GM12878 (cell line): ENCODE data around the gene PCSK5. TPM values are rescaled to one million over a fixed set of nuclear protein-coding genes. Genes with fewer than 3 reads are reported as not detected.
A peak's percentile ranks its signal among the peaks of the same experiment; 100 is the strongest.

ENCODE experiments used
- BACH1 ChIP-seq: fragments of 450-650 bp; IDR thresholded peaks from 2 replicates; pipeline ENCODE4 v1.6.1; 2017; ENCODE audit warnings: mild to moderate bottlenecking, borderline replicate concordance
- BHLHE40 ChIP-seq, 2 experiments: fragments of 450-650 bp in 1 of 2; IDR thresholded peaks; 2 replicates each; pipeline ENCODE4 v1.6.1; 2011 to 2017; ENCODE audit warnings: low read depth in 2 of 2, borderline replicate concordance in 1 of 2, improper control_type of control experiment in 1 of 2, low read length in 1 of 2, mild to moderate bottlenecking in 1 of 2
- BMI1 ChIP-seq: fragments of 450-650 bp; IDR thresholded peaks from 2 replicates; pipeline ENCODE4 v1.6.1; 2016; ENCODE audit warnings: mild to moderate bottlenecking, moderate library complexity, borderline replicate concordance
- CREM ChIP-seq: IDR thresholded peaks from 2 replicates; pipeline ENCODE4 v1.6.1; 2014; ENCODE audit warnings: antibody characterized with exemption, low read depth
- FOS ChIP-seq: IDR thresholded peaks from 3 replicates; pipeline ENCODE4 v1.6.1; 2011; ENCODE audit warnings: borderline replicate concordance; ENCODE audit not compliant: insufficient read length; ENCODE audit errors: extremely low read depth
- HCFC1 ChIP-seq: fragments of 150-350 bp; IDR thresholded peaks from 2 replicates; pipeline ENCODE4 v1.6.1; 2014; ENCODE audit warnings: low read length
- HDAC2 ChIP-seq: fragments of 200-600 bp; sonication (generic); IDR thresholded peaks from 2 replicates; pipeline ENCODE4 v1.6.1; 2017
- MTA3 ChIP-seq: IDR thresholded peaks from 2 replicates; pipeline ENCODE4 v1.6.1; 2012; ENCODE audit warnings: low read length, inconsistent platforms, borderline replicate concordance
- MYB ChIP-seq: fragments of 150-350 bp; IDR thresholded peaks from 2 replicates; pipeline ENCODE4 v1.6.1; 2014; ENCODE audit warnings: mild to moderate bottlenecking, low read depth, low read length, borderline replicate concordance
- POLR2AphosphoS5 ChIP-seq: IDR thresholded peaks from 2 replicates; pipeline ENCODE4 v1.6.1; 2011; ENCODE audit warnings: mild to moderate bottlenecking, low read length, inconsistent platforms
- SIN3A ChIP-seq: IDR thresholded peaks from 2 replicates; pipeline ENCODE4 v1.6.1; 2012; ENCODE audit warnings: low read depth, low read length, improper control_type of control experiment
- SMARCA5 ChIP-seq: fragments of 450-650 bp; IDR thresholded peaks from 2 replicates; pipeline ENCODE4 v1.6.1; 2017; ENCODE audit warnings: mild to moderate bottlenecking
- TAF1 ChIP-seq: IDR thresholded peaks from 2 replicates; pipeline ENCODE4 v1.6.1; 2011; ENCODE audit warnings: mild to moderate bottlenecking, low read depth, low read length, borderline replicate concordance
- TCF3 ChIP-seq: IDR thresholded peaks from 2 replicates; pipeline ENCODE4 v1.6.1; 2012; ENCODE audit warnings: low read depth, mild to moderate bottlenecking, low read length, borderline replicate concordance; ENCODE audit not compliant: insufficient read depth
- ZNF622 ChIP-seq: fragments of 450-650 bp; IDR thresholded peaks from 2 replicates; pipeline ENCODE4 v1.6.1; 2017; ENCODE audit warnings: mild to moderate bottlenecking, inconsistent platforms
- polyA plus RNA-seq, 11 experiments: library from polyadenylated mRNA; depleted of rRNA in 4 of 11; unstranded in 6 of 11; stranded (reverse) in 5 of 11; fragments of >200 nt; fragmentation: Nextera tagmentation in 4 of 11; fragmentation: Illumina TruSeq in 1 of 11; extraction: Ambion mirVana in 4 of 11; extraction: Trizol in 1 of 11; gene quantifications; 1 replicate in 1 of 11; 2 replicates in 10 of 11; pipeline versions ENCODE4 v1.2.1 to v1.2.3, GENCODE V29; 2011 to 2016; ENCODE audit warnings: inconsistent platforms in 2 of 11, missing spikeins in 2 of 11, low read depth in 1 of 11
- total RNA-seq, 4 experiments: library from RNA; depleted of rRNA in 3 of 4; stranded (reverse); fragments of >200 nt in 3 of 4; fragmentation: Illumina TruSeq in 1 of 4; extraction: Trizol in 1 of 4; gene quantifications; 2 replicates each; pipeline versions ENCODE4 v1.2.1 to v1.2.3, GENCODE V29; 2013 to 2021
- TF ChIP-seq, protein P1 (sequence below): IDR thresholded peaks from 2 replicates; pipeline ENCODE4 v1.6.1; 2012; ENCODE audit warnings: low read depth, low read length, improper control_type of control experiment
- TF ChIP-seq, protein P2 (sequence below): IDR thresholded peaks from 2 replicates; pipeline ENCODE4 v1.6.1; 2012; ENCODE audit warnings: improper control_type of control experiment, low read depth, low read length; ENCODE audit not compliant: insufficient replicate concordance
- TF ChIP-seq, protein P3 (sequence below): fragments of 450-650 bp; IDR thresholded peaks from 2 replicates; pipeline ENCODE4 v1.6.1; 2017; ENCODE audit warnings: antibody characterized with exemption, mild to moderate bottlenecking, moderate library complexity
- TF ChIP-seq, protein P4 (sequence below): fragments of 450-650 bp; IDR thresholded peaks from 2 replicates; pipeline ENCODE4 v1.6.1; 2017; ENCODE audit warnings: borderline replicate concordance

PCSK5 gene
- total and polyA plus RNA-seq, 10 of the 15 experiments (the other 5 are each of a cell fraction or from before 2014, with no cell fraction given): 0.01 to 0.13 (median 0.04) TPM; not detected in 3

DNA sequence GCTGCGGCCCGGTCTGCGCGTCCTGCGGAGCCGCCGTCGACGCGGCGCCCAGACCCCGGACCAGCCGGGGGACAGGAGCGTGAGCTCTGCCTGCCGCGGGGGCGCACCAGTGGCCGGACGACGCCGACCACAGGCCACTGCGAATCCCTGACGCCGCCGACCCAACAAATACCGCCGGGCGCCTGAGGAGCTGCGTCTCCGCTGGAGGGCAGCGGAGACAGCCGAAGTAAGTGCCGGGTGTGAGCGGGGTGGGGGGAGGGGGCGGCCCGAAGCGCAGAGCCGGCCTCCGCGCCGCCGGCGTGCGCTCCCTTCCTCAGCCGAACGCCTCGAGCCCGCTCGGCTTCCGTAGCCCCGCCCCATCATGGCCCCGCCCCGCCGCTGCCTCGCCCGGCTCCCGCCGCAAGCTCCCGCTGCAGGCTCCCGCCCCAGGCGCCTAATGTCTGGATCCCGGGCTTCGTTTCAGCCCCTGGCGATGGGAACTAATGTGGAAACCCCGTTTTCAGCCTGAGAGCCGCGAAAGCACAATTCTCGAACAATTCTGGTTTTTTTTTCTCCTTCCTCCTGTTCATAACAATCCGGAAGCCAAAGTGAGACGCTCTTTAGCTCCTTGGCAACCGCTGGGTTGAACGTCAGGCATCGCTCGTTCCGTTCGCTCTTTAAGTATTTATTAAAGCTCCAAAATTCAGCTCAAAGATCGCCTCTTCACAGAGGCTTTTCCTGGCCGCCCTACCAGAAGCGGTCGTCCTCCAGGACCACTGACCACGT lies 503.9 kb downstream of the PCSK5 start, which contains the start of gene RFK (continued):
- TF ChIP-seq, protein P1, sequence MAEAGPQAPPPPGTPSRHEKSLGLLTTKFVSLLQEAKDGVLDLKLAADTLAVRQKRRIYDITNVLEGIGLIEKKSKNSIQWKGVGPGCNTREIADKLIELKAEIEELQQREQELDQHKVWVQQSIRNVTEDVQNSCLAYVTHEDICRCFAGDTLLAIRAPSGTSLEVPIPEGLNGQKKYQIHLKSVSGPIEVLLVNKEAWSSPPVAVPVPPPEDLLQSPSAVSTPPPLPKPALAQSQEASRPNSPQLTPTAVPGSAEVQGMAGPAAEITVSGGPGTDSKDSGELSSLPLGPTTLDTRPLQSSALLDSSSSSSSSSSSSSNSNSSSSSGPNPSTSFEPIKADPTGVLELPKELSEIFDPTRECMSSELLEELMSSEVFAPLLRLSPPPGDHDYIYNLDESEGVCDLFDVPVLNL: no peak
- 0 out of 2 replicates have a peak, but pooled peaks have one; percentile 56 for TF ChIP-seq BACH1
- peak; percentile 61; the same call in 1 of the 2 replicates for TF ChIP-seq POLR2AphosphoS5
- TF ChIP-seq, protein P2, sequence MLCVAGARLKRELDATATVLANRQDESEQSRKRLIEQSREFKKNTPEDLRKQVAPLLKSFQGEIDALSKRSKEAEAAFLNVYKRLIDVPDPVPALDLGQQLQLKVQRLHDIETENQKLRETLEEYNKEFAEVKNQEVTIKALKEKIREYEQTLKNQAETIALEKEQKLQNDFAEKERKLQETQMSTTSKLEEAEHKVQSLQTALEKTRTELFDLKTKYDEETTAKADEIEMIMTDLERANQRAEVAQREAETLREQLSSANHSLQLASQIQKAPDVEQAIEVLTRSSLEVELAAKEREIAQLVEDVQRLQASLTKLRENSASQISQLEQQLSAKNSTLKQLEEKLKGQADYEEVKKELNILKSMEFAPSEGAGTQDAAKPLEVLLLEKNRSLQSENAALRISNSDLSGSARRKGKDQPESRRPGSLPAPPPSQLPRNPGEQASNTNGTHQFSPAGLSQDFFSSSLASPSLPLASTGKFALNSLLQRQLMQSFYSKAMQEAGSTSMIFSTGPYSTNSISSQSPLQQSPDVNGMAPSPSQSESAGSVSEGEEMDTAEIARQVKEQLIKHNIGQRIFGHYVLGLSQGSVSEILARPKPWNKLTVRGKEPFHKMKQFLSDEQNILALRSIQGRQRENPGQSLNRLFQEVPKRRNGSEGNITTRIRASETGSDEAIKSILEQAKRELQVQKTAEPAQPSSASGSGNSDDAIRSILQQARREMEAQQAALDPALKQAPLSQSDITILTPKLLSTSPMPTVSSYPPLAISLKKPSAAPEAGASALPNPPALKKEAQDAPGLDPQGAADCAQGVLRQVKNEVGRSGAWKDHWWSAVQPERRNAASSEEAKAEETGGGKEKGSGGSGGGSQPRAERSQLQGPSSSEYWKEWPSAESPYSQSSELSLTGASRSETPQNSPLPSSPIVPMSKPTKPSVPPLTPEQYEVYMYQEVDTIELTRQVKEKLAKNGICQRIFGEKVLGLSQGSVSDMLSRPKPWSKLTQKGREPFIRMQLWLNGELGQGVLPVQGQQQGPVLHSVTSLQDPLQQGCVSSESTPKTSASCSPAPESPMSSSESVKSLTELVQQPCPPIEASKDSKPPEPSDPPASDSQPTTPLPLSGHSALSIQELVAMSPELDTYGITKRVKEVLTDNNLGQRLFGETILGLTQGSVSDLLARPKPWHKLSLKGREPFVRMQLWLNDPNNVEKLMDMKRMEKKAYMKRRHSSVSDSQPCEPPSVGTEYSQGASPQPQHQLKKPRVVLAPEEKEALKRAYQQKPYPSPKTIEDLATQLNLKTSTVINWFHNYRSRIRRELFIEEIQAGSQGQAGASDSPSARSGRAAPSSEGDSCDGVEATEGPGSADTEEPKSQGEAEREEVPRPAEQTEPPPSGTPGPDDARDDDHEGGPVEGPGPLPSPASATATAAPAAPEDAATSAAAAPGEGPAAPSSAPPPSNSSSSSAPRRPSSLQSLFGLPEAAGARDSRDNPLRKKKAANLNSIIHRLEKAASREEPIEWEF: no peak
- 0 out of 2 replicates have a peak, but pooled peaks have one; percentile 5 for TF ChIP-seq TCF3
- TF ChIP-seq, protein P3, sequence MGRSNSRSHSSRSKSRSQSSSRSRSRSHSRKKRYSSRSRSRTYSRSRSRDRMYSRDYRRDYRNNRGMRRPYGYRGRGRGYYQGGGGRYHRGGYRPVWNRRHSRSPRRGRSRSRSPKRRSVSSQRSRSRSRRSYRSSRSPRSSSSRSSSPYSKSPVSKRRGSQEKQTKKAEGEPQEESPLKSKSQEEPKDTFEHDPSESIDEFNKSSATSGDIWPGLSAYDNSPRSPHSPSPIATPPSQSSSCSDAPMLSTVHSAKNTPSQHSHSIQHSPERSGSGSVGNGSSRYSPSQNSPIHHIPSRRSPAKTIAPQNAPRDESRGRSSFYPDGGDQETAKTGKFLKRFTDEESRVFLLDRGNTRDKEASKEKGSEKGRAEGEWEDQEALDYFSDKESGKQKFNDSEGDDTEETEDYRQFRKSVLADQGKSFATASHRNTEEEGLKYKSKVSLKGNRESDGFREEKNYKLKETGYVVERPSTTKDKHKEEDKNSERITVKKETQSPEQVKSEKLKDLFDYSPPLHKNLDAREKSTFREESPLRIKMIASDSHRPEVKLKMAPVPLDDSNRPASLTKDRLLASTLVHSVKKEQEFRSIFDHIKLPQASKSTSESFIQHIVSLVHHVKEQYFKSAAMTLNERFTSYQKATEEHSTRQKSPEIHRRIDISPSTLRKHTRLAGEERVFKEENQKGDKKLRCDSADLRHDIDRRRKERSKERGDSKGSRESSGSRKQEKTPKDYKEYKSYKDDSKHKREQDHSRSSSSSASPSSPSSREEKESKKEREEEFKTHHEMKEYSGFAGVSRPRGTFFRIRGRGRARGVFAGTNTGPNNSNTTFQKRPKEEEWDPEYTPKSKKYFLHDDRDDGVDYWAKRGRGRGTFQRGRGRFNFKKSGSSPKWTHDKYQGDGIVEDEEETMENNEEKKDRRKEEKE: no peak
- TF ChIP-seq MTA3: no peak
- peak; percentile 96 for TF ChIP-seq SIN3A
- no peak for TF ChIP-seq ZNF622
- TF ChIP-seq, protein P4, sequence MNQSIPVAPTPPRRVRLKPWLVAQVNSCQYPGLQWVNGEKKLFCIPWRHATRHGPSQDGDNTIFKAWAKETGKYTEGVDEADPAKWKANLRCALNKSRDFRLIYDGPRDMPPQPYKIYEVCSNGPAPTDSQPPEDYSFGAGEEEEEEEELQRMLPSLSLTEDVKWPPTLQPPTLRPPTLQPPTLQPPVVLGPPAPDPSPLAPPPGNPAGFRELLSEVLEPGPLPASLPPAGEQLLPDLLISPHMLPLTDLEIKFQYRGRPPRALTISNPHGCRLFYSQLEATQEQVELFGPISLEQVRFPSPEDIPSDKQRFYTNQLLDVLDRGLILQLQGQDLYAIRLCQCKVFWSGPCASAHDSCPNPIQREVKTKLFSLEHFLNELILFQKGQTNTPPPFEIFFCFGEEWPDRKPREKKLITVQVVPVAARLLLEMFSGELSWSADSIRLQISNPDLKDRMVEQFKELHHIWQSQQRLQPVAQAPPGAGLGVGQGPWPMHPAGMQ: no peak
- peak; percentile 26; the same call in 1 of the 2 replicates for TF ChIP-seq HCFC1
- TF ChIP-seq HDAC2: no peak
- peak; percentile 74 for TF ChIP-seq BMI1
- no peak for TF ChIP-seq FOS
- peak; percentile 75; the same call in 1 of the 2 replicates for TF ChIP-seq SMARCA5
- peak in 1 of 2 experiments; percentile 53; a peak in 2 of 4 replicates for TF ChIP-seq BHLHE40 (IDR thresholded peaks at IDR 0.05; ENCODE audit: borderline replicate concordance in 1 of 2, low read depth in 2 of 2, low read length in 1 of 2)
- TF ChIP-seq TAF1: peak; percentile 65; the same call in 1 of the 2 replicates
- peak; percentile 33; the same call in 1 of the 2 replicates for TF ChIP-seq CREM
- no peak for TF ChIP-seq MYB
